Activated naive CD4-positive, alpha-beta T cell treated with anti-CD3 and anti-CD28 coated beads, Interleukin-2, amount 50 U/mL, for 72 hours (primary cell): ENCODE results near the gene HMGXB4. TPM values are rescaled to one million over a fixed set of nuclear protein-coding genes. Genes with fewer than 3 reads are reported as not detected.

ENCODE experiments used
- ATAC-seq, 2 donors: fragments of 150-1000 bp; cut with Tn5 transposase; 2 replicates each; pipeline ENCODE4 v1.10.0; 2021; ENCODE audit warnings: mild to moderate bottlenecking in 2 of 2, moderate library complexity in 2 of 2
- DNase-seq, 2 donors: peaks; one replicate each; pipeline ENCODE4 v3.0.0; 2021 to 2022; ENCODE audit warnings: low spot score in 2 of 2
- H3K27ac Mint-ChIP-seq, 2 donors: one replicate each; pipeline ENCODE4 v1.8.0; 2022; ENCODE audit warnings: mild to moderate bottlenecking in 2 of 2, mixed read lengths in 2 of 2
- H3K36me3 Mint-ChIP-seq, 2 donors: one replicate each; pipeline ENCODE4 v1.8.0; 2022; ENCODE audit warnings: mixed read lengths in 2 of 2
- H3K9me3 Mint-ChIP-seq, 2 donors: one replicate each; pipeline ENCODE4 v1.8.0; 2022; ENCODE audit warnings: mixed read lengths in 2 of 2
- total RNA-seq, 2 donors: library from RNA; stranded (reverse); gene quantifications; one replicate each; pipeline ENCODE4 v1.2.3, GENCODE V29; 2022

HMGXB4 gene
- total RNA-seq, 2 donors from 2014 or later, result 35.4 to 36.5 TPM

GRCh38 chr22:35315855-35316745 is 58.8 kb downstream of the HMGXB4 start:
- DNase-seq (peak in 1 of 2 donors; percentile 30), ATAC-seq (no peak)
- H3K36me3 Mint-ChIP-seq, result no peaks in the 10 kb centered on the region
- H3K9me3 Mint-ChIP-seq, result no peaks in the 10 kb centered on the region
- H3K27ac Mint-ChIP-seq, result no peak overlapping the region

GRCh38 chr22:35316751-35317150 is 59.5 kb downstream of the HMGXB4 start:
- H3K27ac Mint-ChIP-seq, result no peak overlapping the region
- DNase-seq, result no peak
- H3K9me3 Mint-ChIP-seq, result no peaks in the 10 kb centered on the region
- no peak for ATAC-seq
- H3K36me3 Mint-ChIP-seq, result no peaks in the 10 kb centered on the region

- no peak overlapping the region for H3K27ac Mint-ChIP-seq
- no peaks in the 10 kb centered on the region for H3K9me3 Mint-ChIP-seq
- DNase-seq, result no peak
- no peaks in the 10 kb centered on the region for H3K36me3 Mint-ChIP-seq
- no peak for ATAC-seq
These were observed 60.5 kb downstream of the HMGXB4 start for GRCh38 chr22:35317680-35318290.

- Mint-ChIP-seq H3K27ac (no peak overlapping the region), H3K9me3 (no peaks in the 10 kb centered on the region), H3K36me3 (no peaks in the 10 kb centered on the region)
- no peak for ATAC-seq
- DNase-seq, result no peak
These were observed 61.3 kb downstream of the HMGXB4 start for GRCh38 chr22:35318346-35319215.

- Mint-ChIP-seq H3K27ac (no peak overlapping the region), H3K9me3 (no peaks in the 10 kb centered on the region), H3K36me3 (no peaks in the 10 kb centered on the region)
- no peak for DNase-seq
- ATAC-seq, result no peak
These were observed 62.1 kb downstream of the HMGXB4 start for GRCh38 chr22:35319244-35319985.

GRCh38 chr22:35322126-35322525 is 64.8 kb downstream of the HMGXB4 start:
- no peak for DNase-seq
- ATAC-seq, result no peak
- no peak overlapping the region for H3K27ac Mint-ChIP-seq
- H3K36me3 Mint-ChIP-seq, result no peaks in the 10 kb centered on the region
- H3K9me3 Mint-ChIP-seq, result no peaks in the 10 kb centered on the region

GRCh38 chr22:35322893-35323292 is 65.6 kb downstream of the HMGXB4 start:
- ATAC-seq, result no peak
- no peak for DNase-seq
- no peaks in the 10 kb centered on the region for H3K36me3 Mint-ChIP-seq
- no peaks in the 10 kb centered on the region for H3K9me3 Mint-ChIP-seq
- peak overlapping the region in 1 of 2 donors; percentile 55 for H3K27ac Mint-ChIP-seq

- no peak for ATAC-seq
- Mint-ChIP-seq H3K27ac (no peak overlapping the region), H3K36me3 (no peaks in the 10 kb centered on the region), H3K9me3 (no peaks in the 10 kb centered on the region)
- DNase-seq, result no peak
These were observed 66.0 kb downstream of the HMGXB4 start for GRCh38 chr22:35323305-35323704.

- Mint-ChIP-seq H3K9me3 (no peaks in the 10 kb centered on the region), H3K27ac (peak overlapping the region in 1 of 2 donors; percentile 9)
These were observed 66.8 kb downstream of the HMGXB4 start for GRCh38 chr22:35324067-35324466.

GRCh38 chr22:35324762-35325161 is 67.5 kb downstream of the HMGXB4 start:
- ATAC-seq (no peak), DNase-seq (no peak)
- H3K36me3 Mint-ChIP-seq, result no peaks in the 10 kb centered on the region
- H3K27ac Mint-ChIP-seq, result no peak overlapping the region
- H3K9me3 Mint-ChIP-seq, result no peaks in the 10 kb centered on the region

More at GRCh38 chr22:35324067-35324466, 66.8 kb downstream of the HMGXB4 start:
- ATAC-seq (no peak), DNase-seq (no peak)
- no peaks in the 10 kb centered on the region for H3K36me3 Mint-ChIP-seq

GRCh38 chr22:35325209-35325608 is 67.9 kb downstream of the HMGXB4 start:
- no peaks in the 10 kb centered on the region for H3K9me3 Mint-ChIP-seq
- no peak for DNase-seq
- no peak for ATAC-seq
- no peak overlapping the region for H3K27ac Mint-ChIP-seq
- peaks cover 1% of the 10 kb centered on the region in 2 donors for H3K36me3 Mint-ChIP-seq

- Mint-ChIP-seq H3K36me3 (peaks cover 6 to 11% of the 10 kb centered on the region in 2 donors), H3K27ac (no peak overlapping the region), H3K9me3 (no peaks in the 10 kb centered on the region)
- no peak for ATAC-seq
- no peak for DNase-seq
These were observed 69.7 kb downstream of the HMGXB4 start for GRCh38 chr22:35326854-35327562.

GRCh38 chr22:35327690-35328471 is 70.6 kb downstream of the HMGXB4 start:
- H3K27ac Mint-ChIP-seq, result no peak overlapping the region
- peaks cover 6 to 11% of the 10 kb centered on the region in 2 donors for H3K36me3 Mint-ChIP-seq
- ATAC-seq (no peak), DNase-seq (no peak)
- no peaks in the 10 kb centered on the region for H3K9me3 Mint-ChIP-seq

GRCh38 chr22:35328472-35328885 is 71.2 kb downstream of the HMGXB4 start:
- no peak for ATAC-seq
- H3K9me3 Mint-ChIP-seq, result no peaks in the 10 kb centered on the region
- peaks cover 6 to 11% of the 10 kb centered on the region in 2 donors for H3K36me3 Mint-ChIP-seq
- no peak overlapping the region for H3K27ac Mint-ChIP-seq
- no peak for DNase-seq
